HG03442 (cell line): ENCODE measurements around the gene GADD45G.

Source experiments
- ATAC-seq: cut with Tn5 transposase; IDR thresholded peaks from one replicate; pipeline ENCODE4 v1.9.1; 2021; ENCODE audit warnings: mild to moderate bottlenecking, moderate library complexity; ENCODE audit not compliant: unreplicated experiment

The GADD45G gene

DNA sequence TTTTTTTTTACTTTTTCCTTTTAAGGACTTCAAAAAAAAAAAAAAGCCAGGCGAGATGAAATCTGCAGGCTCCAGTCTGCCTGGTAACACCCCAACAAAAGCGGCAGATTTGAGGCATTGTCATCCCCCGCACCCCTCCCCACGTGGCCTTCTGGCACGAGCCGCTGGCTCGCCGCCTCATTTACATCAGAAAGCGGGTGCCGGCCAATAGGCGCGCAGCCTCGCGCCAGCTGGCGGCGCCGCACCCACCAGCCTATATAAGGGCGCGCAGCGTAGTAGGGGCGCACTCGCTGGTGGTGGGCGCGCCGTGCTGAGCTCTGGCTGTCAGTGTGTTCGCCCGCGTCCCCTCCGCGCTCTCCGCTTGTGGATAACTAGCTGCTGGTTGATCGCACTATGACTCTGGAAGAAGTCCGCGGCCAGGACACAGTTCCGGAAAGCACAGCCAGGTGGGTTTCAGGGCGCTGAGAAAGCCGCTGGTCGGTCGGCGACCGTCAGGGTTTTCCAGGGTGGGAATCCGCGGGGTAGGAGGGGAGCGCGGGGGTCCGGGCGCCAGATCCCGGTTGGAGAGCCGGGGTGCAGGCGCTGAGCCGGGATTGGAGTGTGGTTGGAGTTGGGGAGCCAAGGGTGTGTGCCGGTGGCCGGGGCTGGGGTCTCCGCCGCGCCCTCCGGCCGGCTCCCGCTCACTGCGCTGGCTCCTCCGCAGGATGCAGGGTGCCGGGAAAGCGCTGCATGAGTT lies at the start of gene GADD45G:
Gene GADD45G, plus strand, starts transcription at position 284 of the 736 bp plus-strand sequence. Its CDS starts 110 bp downstream, at position 394.
- ATAC-seq = peak; percentile 48

GRCh38 chr9:89555036-89555415 lies 49.8 kb upstream of the GADD45G start:
- ATAC-seq = no peak

DNA sequence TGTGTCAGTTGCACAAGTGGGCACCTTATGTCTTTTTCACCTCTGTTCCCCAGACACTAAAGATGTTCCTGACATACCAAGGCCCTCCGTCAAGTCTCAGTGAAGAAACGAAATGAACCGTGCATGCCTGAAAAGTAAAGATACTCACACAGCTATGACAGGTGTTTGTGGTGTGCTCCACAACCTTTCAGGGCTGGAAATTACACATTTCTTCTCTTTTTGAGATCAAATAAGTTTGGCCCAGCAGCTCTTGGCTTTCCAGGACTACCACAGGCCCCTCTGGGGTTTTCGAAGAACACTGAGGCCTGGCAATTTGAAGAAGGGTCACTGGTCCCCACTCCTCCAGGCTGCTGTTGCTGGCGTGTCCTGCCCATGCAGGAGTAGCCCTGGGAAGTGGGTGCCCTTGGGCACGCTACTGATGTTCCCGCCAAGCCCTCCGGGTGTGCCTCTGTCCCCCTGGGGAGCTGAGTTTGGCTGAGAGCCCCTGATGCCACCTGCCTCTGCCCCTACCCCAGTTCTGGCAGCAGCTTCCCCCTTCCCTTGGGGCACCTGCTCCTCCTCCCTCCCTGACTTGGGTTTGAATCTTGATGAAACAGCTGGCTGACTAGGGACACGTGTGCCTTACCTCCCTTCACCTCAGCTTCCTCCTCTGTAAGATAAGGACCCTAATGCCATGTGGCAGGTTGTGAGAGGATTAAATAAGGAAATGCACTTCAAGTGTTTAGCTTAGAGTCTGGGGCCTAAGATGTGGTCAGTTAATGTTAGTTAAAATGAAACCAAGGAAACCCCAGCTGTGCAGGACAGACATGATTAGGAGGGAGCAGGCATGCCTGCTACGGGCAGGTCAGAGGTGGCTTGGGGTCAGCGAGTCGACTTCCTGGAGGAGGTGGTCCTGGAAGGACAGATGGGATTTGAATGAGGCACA lies 49.1 kb upstream of the GADD45G start:
- peak; percentile 62 for ATAC-seq

- no peak for ATAC-seq
Observed at GRCh38 chr9:89558196-89558899, 46.5 kb upstream of the GADD45G start.

- ATAC-seq = no peak
Observed at GRCh38 chr9:89558948-89559347, 45.9 kb upstream of the GADD45G start.

- ATAC-seq = no peak
Observed at GRCh38 chr9:89562186-89562814, 42.5 kb upstream of the GADD45G start.

GRCh38 chr9:89563571-89564345 lies 41.1 kb upstream of the GADD45G start:
- no peak for ATAC-seq

GRCh38 chr9:89564346-89564878 lies 40.4 kb upstream of the GADD45G start:
- ATAC-seq = peak; percentile 81

GRCh38 chr9:89567649-89568048 lies 37.2 kb upstream of the GADD45G start:
- no peak for ATAC-seq

- no peak for ATAC-seq
Observed at GRCh38 chr9:89574309-89574708, 30.5 kb upstream of the GADD45G start.

- no peak for ATAC-seq
Observed at GRCh38 chr9:89576404-89576839, 28.4 kb upstream of the GADD45G start.

- ATAC-seq = no peak
Observed at GRCh38 chr9:89577363-89577762, 27.4 kb upstream of the GADD45G start.

DNA sequence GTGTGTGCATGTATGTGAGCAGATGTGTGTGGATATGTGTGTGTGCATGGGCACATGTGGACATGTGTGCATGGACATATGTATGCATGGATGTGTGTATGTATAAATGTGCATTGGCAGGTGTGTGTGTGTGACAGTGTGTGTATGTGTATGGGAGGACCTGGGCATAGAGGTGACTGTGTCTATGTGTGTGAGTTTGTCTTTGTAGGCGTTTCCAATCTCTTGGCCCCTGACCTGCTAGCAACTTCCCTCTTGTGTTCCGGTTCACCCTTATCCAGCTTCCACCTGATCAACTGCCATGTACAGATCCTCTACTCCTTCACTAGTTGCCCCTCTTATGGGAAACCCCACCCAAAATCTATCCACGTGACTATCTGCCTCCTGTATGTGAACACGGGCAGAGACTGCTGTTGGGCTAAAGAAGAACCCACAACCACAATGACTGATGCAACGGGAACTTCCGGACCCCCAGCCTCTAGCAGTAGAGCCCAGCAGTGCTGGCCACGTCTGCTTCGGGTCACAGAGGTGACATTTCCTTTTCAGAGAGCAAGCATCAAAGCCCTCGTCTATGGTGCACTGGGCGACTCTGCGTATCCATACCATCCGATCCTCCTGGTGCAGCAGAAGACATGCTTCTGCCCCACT lies 24.9 kb upstream of the GADD45G start:
- ATAC-seq = no peak

DNA sequence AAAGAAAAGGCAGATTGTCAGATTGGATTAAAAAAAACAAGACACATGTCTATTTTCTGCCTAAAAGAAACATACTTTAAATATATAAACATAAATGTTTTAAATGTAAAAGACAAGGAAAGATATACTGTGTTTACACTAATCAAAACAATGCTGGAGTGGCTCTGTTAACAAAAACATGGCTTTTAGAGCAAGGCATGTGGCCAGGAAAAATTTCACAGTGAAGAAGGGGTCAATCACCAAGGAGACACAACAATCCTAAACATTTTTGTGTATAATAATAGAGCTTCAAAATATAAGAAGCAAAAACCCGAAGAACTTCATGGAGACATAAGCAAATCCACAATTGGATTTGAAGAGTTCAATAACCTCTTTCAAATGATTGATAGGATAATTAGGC lies 18.5 kb upstream of the GADD45G start:
- no peak for ATAC-seq

- no peak for ATAC-seq
Observed at GRCh38 chr9:89588271-89588879, 16.4 kb upstream of the GADD45G start.

GRCh38 chr9:89590415-89590814 lies 14.4 kb upstream of the GADD45G start:
- ATAC-seq = no peak

GRCh38 chr9:89591274-89592212 lies 13.3 kb upstream of the GADD45G start:
- ATAC-seq = no peak
